ENCODE measurements around the gene EPHB6. TPM values are rescaled to one million over a fixed set of nuclear protein-coding genes. Genes with fewer than 3 reads are reported as not detected.

EPHB6 gene
- total RNA-seq, 1 experiment from 2014 or later: 12.6 TPM

- ChIA-PET POLR2A (no interaction called here), RAD21 (ENCODE audit: low non-redundant PET in 1 of 2, low total read pairs in 2 of 2, uncharacterized antibody in 2 of 2, unreplicated experiment in 2 of 2) (no interaction called here), CTCF (interaction anchor here (1.4 kb wide), 1 partner anchor 25 kb away, joined by 4 read pairs; no protein-coding TSS in a partner anchor)
- H3K9ac ChIP-seq (ENCODE audit: low read length): no peak overlapping the region
- peaks cover 0 to 3% of the 10 kb centered on the region in 2 experiments; a peak in 1 of 4 replicates for H3K4me1 ChIP-seq (ENCODE audit: control insufficient read depth in 1 of 2, insufficient read depth in 2 of 2, low read length in 2 of 2)
- H3K9me3 ChIP-seq (ENCODE audit: control insufficient read depth in 1 of 2, insufficient read depth in 1 of 2, low read depth in 1 of 2, low read length in 2 of 2): no peaks in the 10 kb centered on the region
- no peaks in the 10 kb centered on the region for H3K36me3 ChIP-seq (ENCODE audit: control insufficient read depth in 1 of 2, insufficient read depth in 2 of 2, low read length in 2 of 2)
- H3K79me2 ChIP-seq (ENCODE audit: insufficient read depth, low read length): no peaks in the 10 kb centered on the region
- no peaks in the 10 kb centered on the region for H3K9me2 ChIP-seq (ENCODE audit: insufficient read depth)
- H3K27me3 ChIP-seq (ENCODE audit: insufficient read depth, low read length): no peaks in the 10 kb centered on the region
- no peak for ATAC-seq
- H3K4me3 ChIP-seq (replicated peaks in 1 of 2; ENCODE audit: low read depth in 1 of 2, low read length in 2 of 2): no peak overlapping the region
- TF ChIP-seq CTCF (IDR thresholded peaks at IDR 0.05 in 2 of 3, conservative IDR thresholded peaks at IDR 0.05 in 1 of 3; ENCODE audit: borderline replicate concordance in 1 of 3, insufficient read depth in 1 of 3, low read depth in 2 of 3, low read length in 2 of 3): no peak
- TF ChIP-seq POLR2AphosphoS5 (IDR thresholded peaks at IDR 0.05; ENCODE audit: low read depth, low read length): no peak
- TF ChIP-seq CBX3 (IDR thresholded peaks at IDR 0.05; ENCODE audit: low read depth): no peak
- TF ChIP-seq, protein P1, sequence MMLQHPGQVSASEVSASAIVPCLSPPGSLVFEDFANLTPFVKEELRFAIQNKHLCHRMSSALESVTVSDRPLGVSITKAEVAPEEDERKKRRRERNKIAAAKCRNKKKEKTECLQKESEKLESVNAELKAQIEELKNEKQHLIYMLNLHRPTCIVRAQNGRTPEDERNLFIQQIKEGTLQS (IDR thresholded peaks at IDR 0.05): no peak
- no peak for TF ChIP-seq RAD21 (IDR thresholded peaks at IDR 0.05; ENCODE audit: low read depth)
- no peak for TF ChIP-seq TCF7L2 (IDR thresholded peaks at IDR 0.05; ENCODE audit: borderline replicate concordance, extremely low read depth, insufficient read depth, insufficient read length)
- no peak for TF ChIP-seq CEBPB (IDR thresholded peaks at IDR 0.05; ENCODE audit: low read depth)
- TF ChIP-seq, protein P2, sequence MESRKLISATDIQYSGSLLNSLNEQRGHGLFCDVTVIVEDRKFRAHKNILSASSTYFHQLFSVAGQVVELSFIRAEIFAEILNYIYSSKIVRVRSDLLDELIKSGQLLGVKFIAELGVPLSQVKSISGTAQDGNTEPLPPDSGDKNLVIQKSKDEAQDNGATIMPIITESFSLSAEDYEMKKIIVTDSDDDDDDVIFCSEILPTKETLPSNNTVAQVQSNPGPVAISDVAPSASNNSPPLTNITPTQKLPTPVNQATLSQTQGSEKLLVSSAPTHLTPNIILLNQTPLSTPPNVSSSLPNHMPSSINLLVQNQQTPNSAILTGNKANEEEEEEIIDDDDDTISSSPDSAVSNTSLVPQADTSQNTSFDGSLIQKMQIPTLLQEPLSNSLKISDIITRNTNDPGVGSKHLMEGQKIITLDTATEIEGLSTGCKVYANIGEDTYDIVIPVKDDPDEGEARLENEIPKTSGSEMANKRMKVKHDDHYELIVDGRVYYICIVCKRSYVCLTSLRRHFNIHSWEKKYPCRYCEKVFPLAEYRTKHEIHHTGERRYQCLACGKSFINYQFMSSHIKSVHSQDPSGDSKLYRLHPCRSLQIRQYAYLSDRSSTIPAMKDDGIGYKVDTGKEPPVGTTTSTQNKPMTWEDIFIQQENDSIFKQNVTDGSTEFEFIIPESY (IDR thresholded peaks at IDR 0.05; ENCODE audit: extremely low read depth, insufficient replicate concordance, low read length): no peak
- no peak for TF ChIP-seq SP1 (IDR thresholded peaks at IDR 0.05; ENCODE audit: low read depth)
- TF ChIP-seq ELF1 (IDR thresholded peaks at IDR 0.05; ENCODE audit: borderline replicate concordance, low read depth): no peak
- no peak for TF ChIP-seq SIN3A (IDR thresholded peaks at IDR 0.05; ENCODE audit: low read depth)
- TF ChIP-seq MAX (IDR thresholded peaks at IDR 0.05): no peak
- TF ChIP-seq ZFX (IDR thresholded peaks at IDR 0.05): no peak
- no peak for TF ChIP-seq SRF (IDR thresholded peaks at IDR 0.05; ENCODE audit: low read depth)
- H2AFZ ChIP-seq (ENCODE audit: low read depth, low read length, poor library complexity, severe bottlenecking): no peak overlapping the region
- intact Hi-C loops (cut with micrococcal nuclease): no loop called here
- H3K27ac ChIP-seq (ENCODE audit: low read depth, low read length): no peak overlapping the region
- no peaks in the 10 kb centered on the region for H4K20me1 ChIP-seq (ENCODE audit: insufficient read depth)
- no peak for DNase-seq (ENCODE audit: low read depth, low spot score)
- no TSS peak for BruUV-seq (replicated peaks)
- no peak overlapping the region for H3K4me2 ChIP-seq (ENCODE audit: low read length)
Observed at GRCh38 chr7:142836426-142836825, 18.4 kb upstream of the EPHB6 start.
